Endodermal cell (in vitro differentiated cells): Measurements from ENCODE around the gene SRXN1. TPM values are rescaled to one million over a fixed set of nuclear protein-coding genes. Genes with fewer than 3 reads are reported as not detected.

Experiments
- DNase-seq: peaks from one replicate; pipeline ENCODE4 v3.0.0-alpha.2; 2017
- H3K27ac ChIP-seq: 2 replicates; pipeline ENCODE4 v1.5.1; 2013; ENCODE audit warnings: mild to moderate bottlenecking, low read depth, low read length, moderate library complexity
- H3K27me3 ChIP-seq: 2 replicates; pipeline ENCODE4 v1.6.1; 2013; ENCODE audit warnings: mild to moderate bottlenecking, low read length, moderate library complexity; ENCODE audit not compliant: insufficient read depth, control insufficient read depth, poor library complexity, severe bottlenecking
- H3K36me3 ChIP-seq: 2 replicates; pipeline ENCODE4 v1.7.0; 2013; ENCODE audit warnings: mild to moderate bottlenecking, low read length, moderate library complexity; ENCODE audit not compliant: control insufficient read depth, insufficient read depth
- H3K4me1 ChIP-seq: one replicate; pipeline ENCODE4 v1.7.0; 2013; ENCODE audit warnings: low read length; ENCODE audit not compliant: control insufficient read depth, insufficient read depth
- H3K4me3 ChIP-seq: 2 replicates; pipeline ENCODE4 v1.5.1; 2013; ENCODE audit warnings: mild to moderate bottlenecking, low read length, moderate library complexity
- H3K9ac ChIP-seq: 2 replicates; pipeline ENCODE4 v1.6.1; 2013; ENCODE audit warnings: mild to moderate bottlenecking, low read length, moderate library complexity; ENCODE audit not compliant: poor library complexity, severe bottlenecking; ENCODE audit errors: extremely low read depth
- H3K9me3 ChIP-seq: 2 replicates; pipeline ENCODE4 v1.6.1; 2013; ENCODE audit warnings: mild to moderate bottlenecking, low read length, moderate library complexity; ENCODE audit not compliant: control insufficient read depth
- H3K27ac Mint-ChIP-seq: 2 replicates; pipeline ENCODE4 v1.8.0; 2020; ENCODE audit warnings: mixed read lengths
- H3K27me3 Mint-ChIP-seq: 2 replicates; pipeline ENCODE4 v1.8.0; 2021; ENCODE audit warnings: mild to moderate bottlenecking, mixed read lengths; ENCODE audit not compliant: insufficient read depth
- H3K36me3 Mint-ChIP-seq: 2 replicates; pipeline ENCODE4 v1.8.0; 2020; ENCODE audit warnings: low read depth, mixed read lengths
- H3K4me1 Mint-ChIP-seq: 2 replicates; pipeline ENCODE4 v1.8.0; 2020; ENCODE audit warnings: mixed read lengths
- H3K4me3 Mint-ChIP-seq: 2 replicates; pipeline ENCODE4 v1.8.0; 2020; ENCODE audit warnings: mild to moderate bottlenecking, moderate library complexity, mixed read lengths
- H3K9me3 Mint-ChIP-seq: 2 replicates; pipeline ENCODE4 v1.8.0; 2020; ENCODE audit warnings: mild to moderate bottlenecking, mixed read lengths
- CTCF ChIP-seq: fragments of 200-600 bp; sonication (generic); conservative IDR thresholded peaks from 2 replicates; pipeline ENCODE4 v1.5.0; 2021; ENCODE audit warnings: antibody characterized with exemption, mild to moderate bottlenecking
- WGBS, 2 experiments: methylation state at CpG; one replicate each; pipeline versions ENCODE4 v1.1.5 to v1.1.7; 2013; ENCODE audit warnings: missing lambda C conversion rate in 2 of 2, mixed read lengths in 1 of 2; ENCODE audit not compliant: insufficient coverage in 1 of 2, insufficient read length in 1 of 2; 5-methylcytosine and 5-hydroxymethylcytosine counted together
- total RNA-seq, 2 donors: library from RNA; stranded (reverse); fragmentation: NEBNext Ultra II Directional in 1 of 2; extraction: Animal tissue kit (Norgen Biotek cat#: 25700) in 1 of 2; gene quantifications; 2 replicates in 1 of 2; 3 replicates in 1 of 2; pipeline ENCODE4 v1.2.1, GENCODE V29; 2021

SRXN1 gene
- total RNA-seq, 2 donors from 2014 or later, result 9.7 to 19.3 TPM

GRCh38 chr20:669573-669972 is 16.6 kb upstream of the SRXN1 start:
- H3K9me3 Mint-ChIP-seq, result no peaks in the 10 kb centered on the region
- H3K27me3 Mint-ChIP-seq, result peaks cover 49% of the 10 kb centered on the region
- H3K36me3 Mint-ChIP-seq, result no peaks in the 10 kb centered on the region
- Histone ChIP-seq H3K9ac (no peak overlapping the region), H3K4me3 (no peak overlapping the region), H3K9me3 (no peaks in the 10 kb centered on the region), H3K36me3 (no peaks in the 10 kb centered on the region), H3K27me3 (peaks cover 25% of the 10 kb centered on the region), H3K4me1 (peaks cover 5% of the 10 kb centered on the region), H3K27ac (no peak overlapping the region)
- H3K4me1 Mint-ChIP-seq, result peaks cover 15% of the 10 kb centered on the region
- DNase-seq, result no peak
- H3K27ac Mint-ChIP-seq, result no peak overlapping the region
- WGBS, 2 experiments, result 81 to 88% methylated on average over 4 to 7 of the region's 7 CpGs
- H3K4me3 Mint-ChIP-seq, result no peak overlapping the region
- TF ChIP-seq CTCF, result no peak

- Mint-ChIP-seq H3K9me3 (peaks cover 1% of the 10 kb centered on the region), H3K27me3 (peaks cover 47% of the 10 kb centered on the region), H3K4me3 (no peak overlapping the region), H3K4me1 (peaks cover 15% of the 10 kb centered on the region), H3K27ac (peak overlapping the region; percentile 55), H3K36me3 (no peaks in the 10 kb centered on the region)
- DNase-seq, result peak; percentile 81
- H3K4me3 ChIP-seq, result no peak overlapping the region
- H3K27ac ChIP-seq, result no peak overlapping the region
- H3K27me3 ChIP-seq, result peaks cover 19% of the 10 kb centered on the region
- no peaks in the 10 kb centered on the region for H3K9me3 ChIP-seq
- H3K36me3 ChIP-seq, result no peaks in the 10 kb centered on the region
- peaks cover 5% of the 10 kb centered on the region for H3K4me1 ChIP-seq
- TF ChIP-seq CTCF, result no peak
- no peak overlapping the region for H3K9ac ChIP-seq
- 80 to 82% methylated on average over 2 to 3 of the region's 3 CpGs for WGBS, 2 experiments
These were observed 15.6 kb upstream of the SRXN1 start for GRCh38 chr20:668638-669037.

GRCh38 chr20:668050-668449 is 15.1 kb upstream of the SRXN1 start:
- H3K4me3 Mint-ChIP-seq, result no peak overlapping the region
- Histone ChIP-seq H3K4me3 (no peak overlapping the region), H3K9ac (no peak overlapping the region), H3K27me3 (peaks cover 16% of the 10 kb centered on the region), H3K4me1 (peaks cover 5% of the 10 kb centered on the region), H3K9me3 (no peaks in the 10 kb centered on the region), H3K36me3 (no peaks in the 10 kb centered on the region), H3K27ac (no peak overlapping the region)
- no peaks in the 10 kb centered on the region for H3K36me3 Mint-ChIP-seq
- no peak overlapping the region for H3K27ac Mint-ChIP-seq
- H3K9me3 Mint-ChIP-seq, result peaks cover 1% of the 10 kb centered on the region
- no peak for TF ChIP-seq CTCF
- no peak for DNase-seq
- peaks cover 16% of the 10 kb centered on the region for H3K4me1 Mint-ChIP-seq
- H3K27me3 Mint-ChIP-seq, result peaks cover 47% of the 10 kb centered on the region
